VCaP (cell line): ENCODE results near the gene FAM81A.
A peak's percentile ranks its signal among the peaks of the same experiment; 100 is the strongest.

Experiments
- H3K27ac ChIP-seq: fragments of 450-650 bp; 2 replicates; pipeline ENCODE4 v1.5.1; 2017
- TF ChIP-seq, protein P1 (sequence below): fragments of 450-650 bp; conservative IDR thresholded peaks from 2 replicates; pipeline ENCODE4 v1.5.1; 2017; ENCODE audit warnings: mild to moderate bottlenecking, moderate library complexity

The FAM81A gene

DNA sequence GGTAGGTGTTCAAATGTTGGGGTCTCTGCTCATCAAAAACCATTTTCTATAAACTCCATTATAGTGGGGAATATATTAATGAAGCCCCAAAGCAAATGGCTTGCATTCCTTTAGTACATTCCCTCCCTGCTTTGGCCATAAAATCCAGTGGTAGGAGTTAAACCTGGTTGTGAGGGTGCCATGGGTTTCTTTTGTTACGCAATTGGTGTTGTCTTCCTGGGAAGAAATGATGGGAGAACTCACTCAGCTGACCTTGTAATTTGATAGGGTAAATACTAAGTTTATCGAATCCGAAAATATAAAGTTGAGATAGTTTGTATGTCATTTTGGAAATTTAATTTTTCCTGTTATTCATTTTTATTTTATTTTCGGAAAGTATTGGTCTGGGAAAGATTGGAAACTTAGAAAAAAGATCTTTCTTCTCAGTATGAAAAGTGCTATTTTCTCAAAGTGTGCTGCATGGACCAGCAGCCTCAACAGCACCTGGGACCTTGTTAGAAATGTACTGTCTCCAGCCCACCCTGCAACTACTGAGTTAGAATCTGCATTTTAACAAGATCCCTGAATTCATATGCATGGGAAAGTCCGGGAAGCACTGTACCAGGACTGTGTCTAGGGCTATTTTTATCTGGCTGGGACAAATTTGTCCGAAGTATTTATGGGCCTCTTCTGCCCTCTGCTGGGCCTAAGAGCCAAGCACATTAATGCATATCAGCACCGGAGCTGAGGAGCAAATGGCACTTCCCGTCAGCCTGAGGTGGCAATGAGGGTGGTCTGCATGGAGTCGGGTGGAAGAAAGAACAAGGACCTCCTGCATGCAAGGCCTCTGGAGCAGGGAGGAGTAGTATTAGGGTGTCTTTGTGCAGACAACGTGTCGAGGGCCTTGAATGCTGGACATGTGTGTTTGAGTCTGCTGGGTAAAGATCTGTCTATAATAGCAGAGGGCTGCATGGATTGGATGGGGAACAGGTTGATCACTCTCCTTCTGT lies 54.7 kb downstream of the FAM81A start:
- TF ChIP-seq, protein P1, sequence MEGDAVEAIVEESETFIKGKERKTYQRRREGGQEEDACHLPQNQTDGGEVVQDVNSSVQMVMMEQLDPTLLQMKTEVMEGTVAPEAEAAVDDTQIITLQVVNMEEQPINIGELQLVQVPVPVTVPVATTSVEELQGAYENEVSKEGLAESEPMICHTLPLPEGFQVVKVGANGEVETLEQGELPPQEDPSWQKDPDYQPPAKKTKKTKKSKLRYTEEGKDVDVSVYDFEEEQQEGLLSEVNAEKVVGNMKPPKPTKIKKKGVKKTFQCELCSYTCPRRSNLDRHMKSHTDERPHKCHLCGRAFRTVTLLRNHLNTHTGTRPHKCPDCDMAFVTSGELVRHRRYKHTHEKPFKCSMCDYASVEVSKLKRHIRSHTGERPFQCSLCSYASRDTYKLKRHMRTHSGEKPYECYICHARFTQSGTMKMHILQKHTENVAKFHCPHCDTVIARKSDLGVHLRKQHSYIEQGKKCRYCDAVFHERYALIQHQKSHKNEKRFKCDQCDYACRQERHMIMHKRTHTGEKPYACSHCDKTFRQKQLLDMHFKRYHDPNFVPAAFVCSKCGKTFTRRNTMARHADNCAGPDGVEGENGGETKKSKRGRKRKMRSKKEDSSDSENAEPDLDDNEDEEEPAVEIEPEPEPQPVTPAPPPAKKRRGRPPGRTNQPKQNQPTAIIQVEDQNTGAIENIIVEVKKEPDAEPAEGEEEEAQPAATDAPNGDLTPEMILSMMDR: peak; percentile 73
- no peak overlapping the region for H3K27ac ChIP-seq

DNA sequence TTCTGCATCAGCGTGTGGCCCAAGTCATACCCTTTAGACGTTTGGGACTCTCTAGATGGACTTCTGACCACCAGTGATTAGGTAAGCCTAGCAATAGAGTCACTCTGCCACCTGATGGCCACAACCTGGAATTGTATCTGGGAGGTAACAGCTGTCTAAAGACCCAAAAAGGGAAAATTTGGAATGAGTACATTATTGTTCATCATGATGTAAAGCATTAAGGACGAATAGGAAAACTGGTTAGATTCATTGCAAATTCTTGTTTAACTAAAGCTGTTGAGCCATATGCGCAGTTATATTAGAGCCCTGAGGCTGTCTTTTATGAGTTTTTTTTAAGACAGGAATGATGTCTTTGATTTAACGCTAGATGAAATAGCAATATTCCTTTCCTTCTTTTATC lies 63.6 kb downstream of the FAM81A start:
- TF ChIP-seq, protein P1: peak; percentile 83
- no peak overlapping the region for H3K27ac ChIP-seq

DNA sequence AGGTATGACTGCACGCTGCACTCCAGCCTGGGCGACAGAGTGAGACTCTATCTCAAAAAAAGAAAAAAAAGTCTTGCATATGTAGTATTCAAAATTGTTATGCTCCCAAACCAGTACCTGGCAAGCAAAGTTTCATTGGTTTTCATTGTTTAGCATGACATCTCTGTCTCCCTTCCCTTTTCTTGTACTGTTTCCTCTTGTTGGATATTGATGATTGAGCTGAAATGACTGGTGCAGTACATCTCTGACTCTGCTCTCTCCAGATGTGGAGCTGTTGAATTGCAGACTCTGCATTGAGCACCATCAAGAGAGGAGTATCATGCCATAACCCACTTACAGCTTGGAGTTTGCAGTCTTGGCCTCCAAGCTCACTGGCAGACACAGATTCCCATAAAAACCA lies 77.2 kb downstream of the FAM81A start:
- no peak overlapping the region for H3K27ac ChIP-seq
- TF ChIP-seq, protein P1: no peak

GRCh38 chr15:59516655-59517461 lies 78.9 kb downstream of the FAM81A start:
- H3K27ac ChIP-seq: no peak overlapping the region
- TF ChIP-seq, protein P1: no peak

DNA sequence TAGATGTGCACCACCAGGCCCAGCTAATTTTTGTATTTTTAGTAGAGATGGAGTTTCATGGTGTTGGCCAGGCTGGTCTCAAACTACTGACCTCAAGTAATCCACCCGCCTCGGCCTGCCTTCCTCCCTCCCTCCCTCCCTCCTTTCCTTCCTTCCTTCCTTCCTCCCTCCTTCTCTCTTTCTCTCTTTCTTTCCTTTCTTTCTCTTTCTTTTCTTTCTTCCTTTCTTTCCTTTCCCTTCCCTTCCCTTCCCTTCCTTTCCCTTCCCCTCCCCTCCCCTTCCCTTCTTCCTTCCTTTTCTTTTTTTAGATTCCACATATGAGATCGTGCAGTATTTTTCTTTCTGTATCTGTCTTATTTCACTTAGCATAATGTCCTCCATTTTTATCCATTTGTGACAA lies 81.3 kb downstream of the FAM81A start:
- TF ChIP-seq, protein P1: no peak
- no peak overlapping the region for H3K27ac ChIP-seq

- TF ChIP-seq, protein P1: no peak
- H3K27ac ChIP-seq: no peak overlapping the region
Observed at GRCh38 chr15:59521443-59521842, 83.5 kb downstream of the FAM81A start.

- H3K27ac ChIP-seq: no peak overlapping the region
Observed at GRCh38 chr15:59522988-59523461, 85.0 kb downstream of the FAM81A start.

More at GRCh38 chr15:59522988-59523461, 85.0 kb downstream of the FAM81A start:
- TF ChIP-seq, protein P1: no peak
